ENCODE measurements around the gene CDH15.

The CDH15 gene

DNA sequence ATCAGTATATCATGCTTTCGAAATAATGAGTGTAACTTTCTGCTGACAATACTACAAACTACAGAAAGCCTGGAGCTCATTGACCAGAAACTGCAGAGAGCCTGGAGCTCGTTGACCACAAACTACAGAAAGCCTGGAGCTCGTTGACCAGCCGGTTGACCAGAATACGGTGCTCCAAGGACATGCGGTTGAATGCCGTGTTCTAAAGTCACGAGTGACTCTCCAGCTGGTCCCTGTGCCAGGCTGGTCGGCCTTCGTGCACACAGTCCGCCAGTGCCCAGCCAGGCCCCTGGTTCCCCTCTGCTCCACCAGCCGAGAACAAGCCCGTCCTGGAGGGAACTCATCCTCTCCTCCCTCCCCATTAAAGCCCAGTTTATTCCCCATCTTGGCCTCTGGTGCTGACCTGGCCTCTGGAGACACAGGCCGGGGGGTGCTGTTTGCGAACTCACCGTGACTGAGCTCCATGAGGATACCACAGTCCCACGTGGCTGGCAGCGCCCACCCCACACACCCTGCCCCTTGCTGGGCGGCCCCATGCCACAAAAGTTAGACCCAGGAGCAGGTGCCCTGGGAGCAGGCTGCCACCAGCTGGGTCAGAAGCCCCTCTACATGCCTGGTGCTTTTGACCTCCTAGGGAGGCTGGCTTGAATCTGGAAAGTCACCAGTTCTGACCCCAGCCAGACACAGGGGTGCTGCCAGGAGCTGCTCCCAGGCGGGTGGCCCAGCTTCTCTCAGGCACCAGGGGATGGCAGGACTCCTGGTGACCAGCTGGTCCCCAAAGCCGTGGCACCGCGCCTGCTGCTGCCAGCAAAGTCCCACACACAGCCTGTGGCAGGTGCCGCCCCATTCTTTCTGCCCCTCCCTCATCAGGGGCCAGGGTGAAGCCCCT, 15.5 kb upstream of the CDH15 start:
- ChIA-PET POLR2A (ENCODE audit: low non-redundant PET) (no interaction called here), CTCF (interaction anchor here (0.6 to 1.9 kb wide), 3 partner anchors 11 to 344 kb away, joined by 3 to 9 read pairs (median 3); no protein-coding TSS in a partner anchor)
- DNase-seq (ENCODE audit: low spot score) = no peak
- TF ChIP-seq, protein P1, sequence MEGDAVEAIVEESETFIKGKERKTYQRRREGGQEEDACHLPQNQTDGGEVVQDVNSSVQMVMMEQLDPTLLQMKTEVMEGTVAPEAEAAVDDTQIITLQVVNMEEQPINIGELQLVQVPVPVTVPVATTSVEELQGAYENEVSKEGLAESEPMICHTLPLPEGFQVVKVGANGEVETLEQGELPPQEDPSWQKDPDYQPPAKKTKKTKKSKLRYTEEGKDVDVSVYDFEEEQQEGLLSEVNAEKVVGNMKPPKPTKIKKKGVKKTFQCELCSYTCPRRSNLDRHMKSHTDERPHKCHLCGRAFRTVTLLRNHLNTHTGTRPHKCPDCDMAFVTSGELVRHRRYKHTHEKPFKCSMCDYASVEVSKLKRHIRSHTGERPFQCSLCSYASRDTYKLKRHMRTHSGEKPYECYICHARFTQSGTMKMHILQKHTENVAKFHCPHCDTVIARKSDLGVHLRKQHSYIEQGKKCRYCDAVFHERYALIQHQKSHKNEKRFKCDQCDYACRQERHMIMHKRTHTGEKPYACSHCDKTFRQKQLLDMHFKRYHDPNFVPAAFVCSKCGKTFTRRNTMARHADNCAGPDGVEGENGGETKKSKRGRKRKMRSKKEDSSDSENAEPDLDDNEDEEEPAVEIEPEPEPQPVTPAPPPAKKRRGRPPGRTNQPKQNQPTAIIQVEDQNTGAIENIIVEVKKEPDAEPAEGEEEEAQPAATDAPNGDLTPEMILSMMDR (conservative IDR thresholded peaks at IDR 0.05; ENCODE audit: low read depth) = no peak
- no peak overlapping the region for H3K27ac ChIP-seq

DNA sequence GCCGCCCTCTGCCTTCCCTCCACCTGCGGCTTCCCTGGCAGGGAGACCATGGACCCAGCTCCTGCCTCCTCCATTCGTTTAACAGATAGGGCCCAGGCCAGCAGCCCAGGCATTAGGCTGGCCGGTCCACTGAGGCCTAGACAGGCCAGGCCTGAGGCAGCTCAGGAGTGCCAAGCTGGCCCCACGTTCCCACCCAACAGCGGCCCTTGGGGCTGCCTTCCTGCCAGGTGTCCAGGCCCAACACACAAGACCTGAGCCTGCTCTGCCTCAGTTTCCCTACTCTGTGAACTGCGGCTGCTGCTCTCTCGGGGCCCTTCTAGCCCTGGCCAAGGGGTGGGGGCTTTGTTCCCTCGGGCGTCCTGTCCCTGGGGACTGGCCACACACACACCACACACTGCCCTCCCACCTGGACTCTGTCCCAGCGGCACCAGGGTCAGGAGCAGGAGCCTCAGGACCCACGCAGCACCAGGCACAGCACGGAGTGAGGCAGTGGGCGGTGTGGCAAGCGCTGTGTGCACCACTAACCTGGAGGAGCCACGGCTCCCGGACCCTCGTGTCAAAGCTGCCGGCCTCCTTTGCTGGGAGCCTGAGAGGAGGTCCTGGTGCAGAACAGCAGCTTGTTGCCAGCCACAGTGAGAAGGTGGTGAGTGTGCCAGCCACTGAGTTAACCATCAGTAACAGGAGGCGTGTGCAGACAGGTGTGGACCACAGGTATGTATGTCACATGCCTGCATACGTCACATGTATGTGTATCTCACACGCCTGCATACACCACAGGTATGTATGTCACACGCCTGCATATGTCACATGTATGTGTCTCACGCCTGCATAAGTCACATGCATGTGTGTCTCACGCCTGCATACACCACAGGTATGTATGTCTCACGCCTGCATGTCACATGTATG, 14.6 kb upstream of the CDH15 start:
- no peak for DNase-seq (ENCODE audit: low spot score)
- H3K27ac ChIP-seq = no peak overlapping the region
- TF ChIP-seq, protein P1 (conservative IDR thresholded peaks at IDR 0.05; ENCODE audit: low read depth) = no peak
- ChIA-PET CTCF (interaction anchor here (0.7 to 1.9 kb wide), 2 partner anchors 10 to 21 kb away, joined by 3 to 9 read pairs; no protein-coding TSS in a partner anchor), POLR2A (ENCODE audit: low non-redundant PET) (no interaction called here)

DNA sequence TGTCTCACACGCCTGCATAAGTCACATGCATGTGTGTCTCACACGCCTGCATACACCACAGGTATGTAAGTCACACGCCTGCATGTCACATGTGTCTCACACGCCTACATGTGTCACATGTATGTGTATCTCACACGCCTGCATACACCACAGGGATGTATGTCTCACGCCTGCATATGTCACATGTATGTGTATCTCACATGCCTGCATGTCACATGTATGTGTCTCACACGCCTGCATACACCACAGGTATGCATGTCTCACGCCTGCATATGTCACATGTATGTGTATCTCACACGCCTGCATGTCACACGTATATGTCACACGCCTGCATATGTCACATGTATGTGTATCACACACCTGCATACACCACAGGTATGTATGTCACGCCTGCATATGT, 13.8 kb upstream of the CDH15 start:
- CTCF ChIA-PET = no interaction called here
- no peak overlapping the region for H3K27ac ChIP-seq
- POLR2A ChIA-PET (ENCODE audit: low non-redundant PET) = no interaction called here
- DNase-seq (ENCODE audit: low spot score) = no peak
- TF ChIP-seq, protein P1 (conservative IDR thresholded peaks at IDR 0.05; ENCODE audit: low read depth) = no peak

DNA sequence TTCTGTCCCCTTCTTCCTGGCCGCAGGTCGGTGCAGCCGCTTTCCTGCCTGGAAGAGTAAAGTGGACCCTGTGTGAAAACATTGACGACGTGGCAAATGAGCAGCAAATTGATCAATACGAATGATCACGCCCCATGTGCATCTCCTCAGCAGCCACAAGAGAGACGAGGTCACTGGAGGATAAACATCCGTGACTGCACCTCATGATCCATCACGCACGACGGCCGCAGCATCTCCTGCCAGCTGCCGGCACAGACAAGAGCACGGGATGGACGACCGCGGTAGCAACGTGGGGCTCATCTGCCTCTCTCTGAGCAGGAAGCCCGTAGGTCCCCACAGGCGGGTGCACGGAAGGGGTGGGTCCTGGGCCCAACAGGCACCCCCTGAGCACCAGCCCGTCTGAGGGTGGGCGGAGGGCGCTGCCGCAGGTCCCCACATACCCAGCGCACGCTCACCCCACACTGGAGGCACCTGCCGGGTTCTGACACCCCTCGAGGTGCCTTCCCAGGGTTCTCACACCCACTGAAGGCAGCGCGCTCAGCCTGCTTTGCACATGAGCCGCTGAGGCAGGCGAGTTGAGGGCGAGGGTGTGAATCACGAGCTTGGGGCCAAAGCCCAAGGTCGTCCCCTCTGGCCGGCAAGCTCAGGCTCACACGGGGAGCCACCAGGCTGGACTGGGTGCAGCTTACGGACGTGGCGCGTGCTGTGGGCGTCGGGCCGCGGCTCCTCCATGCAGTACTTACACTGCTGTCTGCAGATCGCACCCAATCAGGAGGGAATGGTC, 12.3 kb upstream of the CDH15 start:
- no peak overlapping the region for H3K27ac ChIP-seq
- ChIA-PET CTCF (no interaction called here), POLR2A (ENCODE audit: low non-redundant PET) (no interaction called here)
- DNase-seq (ENCODE audit: low spot score) = no peak
- TF ChIP-seq, protein P1 (conservative IDR thresholded peaks at IDR 0.05; ENCODE audit: low read depth) = no peak

DNA sequence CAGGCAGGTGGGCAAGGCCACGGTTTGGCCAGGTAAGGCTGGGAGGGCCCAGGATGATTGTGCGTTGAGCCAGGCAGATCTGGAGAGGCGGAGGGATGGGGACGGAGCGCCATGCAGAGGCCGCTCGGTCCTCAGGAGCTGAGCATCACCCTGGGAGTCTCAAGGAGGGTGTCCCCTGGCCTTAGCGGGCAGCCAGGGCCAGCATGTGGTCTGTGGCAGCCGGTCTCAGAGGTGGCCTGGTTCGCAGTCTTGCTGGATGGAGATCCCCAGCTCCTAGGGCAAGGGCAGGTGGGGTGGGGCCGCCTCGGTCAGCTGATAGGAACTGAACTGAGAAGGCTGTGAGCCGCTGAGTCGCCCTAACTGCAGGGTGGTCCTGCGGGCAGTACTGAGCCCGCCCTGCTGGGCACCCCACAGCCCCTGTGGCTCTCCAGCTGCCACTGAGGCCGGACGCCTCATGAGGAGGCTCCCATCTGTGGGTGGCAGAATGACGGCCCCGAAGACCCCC, 11.6 kb upstream of the CDH15 start:
- POLR2A ChIA-PET (ENCODE audit: low non-redundant PET) = no interaction called here

More for the DNA sequence above, 11.6 kb upstream of the CDH15 start:
- H3K27ac ChIP-seq = no peak overlapping the region
- CTCF ChIA-PET = interaction anchor here (0.6 kb wide), 1 partner anchor 169 kb away, joined by 5 read pairs; no protein-coding TSS in a partner anchor
- TF ChIP-seq, protein P1 (conservative IDR thresholded peaks at IDR 0.05; ENCODE audit: low read depth) = no peak
- DNase-seq (ENCODE audit: low spot score) = no peak
